Activated CD8-positive, alpha-beta T cell treated with anti-CD3 and anti-CD28 coated beads, Interleukin-2, amount 10 ng/mL, durations not matched to agents 7 days and 5 days (primary cell): ENCODE results near the gene DUS2. TPM values are rescaled to one million over a fixed set of nuclear protein-coding genes. Genes with fewer than 3 reads are reported as not detected.

Experiments
- ATAC-seq: fragments of 150-1000 bp; cut with Tn5 transposase; one replicate; pipeline ENCODE4 v1.10.0; 2021; ENCODE audit warnings: moderate library complexity
- CTCF ChIA-PET: fragments of 350-600 bp; sonication (Branson Sonifier 250); formaldehyde crosslinking; loops from one replicate; lab custom pipeline; 2021; ENCODE audit warnings: antibody characterized with exemption; lab: Charles Lee
- POLR2A ChIA-PET: fragments of 350-600 bp; sonication (Branson Sonifier 250); formaldehyde crosslinking; loops from one replicate; lab custom pipeline; 2021; ENCODE audit warnings: antibody characterized with exemption; lab: Charles Lee
- DNase-seq: peaks from one replicate; pipeline ENCODE4 v3.0.0-alpha.2; 2020
- H3K27ac Mint-ChIP-seq: one replicate; pipeline ENCODE4 v1.8.0; 2021; ENCODE audit warnings: mild to moderate bottlenecking, mixed read lengths
- H3K27me3 Mint-ChIP-seq: one replicate; pipeline ENCODE4 v1.8.0; 2021; ENCODE audit warnings: low read depth, mixed read lengths
- H3K36me3 Mint-ChIP-seq: one replicate; pipeline ENCODE4 v1.8.0; 2021; ENCODE audit warnings: low read depth, mixed read lengths
- H3K4me1 Mint-ChIP-seq: one replicate; pipeline ENCODE4 v1.8.0; 2021; ENCODE audit warnings: low read depth, mixed read lengths
- H3K4me3 Mint-ChIP-seq: one replicate; pipeline ENCODE4 v1.8.0; 2021; ENCODE audit warnings: mild to moderate bottlenecking, mixed read lengths
- H3K9me3 Mint-ChIP-seq: one replicate; pipeline ENCODE4 v1.8.0; 2022; ENCODE audit warnings: mixed read lengths; ENCODE audit not compliant: insufficient read depth
- total RNA-seq, 2 experiments: library from RNA; stranded (reverse); gene quantifications; one replicate each; pipeline ENCODE4 v1.2.3, GENCODE V29; 2021

The DUS2 gene
- total RNA-seq, 2 experiments from 2014 or later: 24.1 to 25.2 TPM

DNA sequence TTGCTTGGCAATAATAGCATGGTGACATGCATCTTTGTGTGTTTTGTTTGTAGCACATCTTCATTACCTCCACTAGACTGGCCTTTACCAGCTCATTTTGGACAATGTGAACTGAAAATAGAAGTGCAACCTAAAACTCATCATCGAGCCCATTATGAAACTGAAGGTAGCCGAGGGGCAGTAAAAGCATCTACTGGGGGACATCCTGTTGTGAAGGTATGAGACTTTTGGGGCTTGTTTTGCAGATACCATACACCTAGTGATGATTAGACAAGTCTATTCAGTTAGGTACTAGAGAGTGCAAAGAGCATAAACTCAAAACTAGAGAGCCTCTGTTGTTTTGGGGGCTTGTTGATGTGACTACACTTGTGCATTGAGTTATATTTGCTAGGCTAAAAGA lies 103.3 kb downstream of the DUS2 start:
- H3K4me1 Mint-ChIP-seq: peaks cover 52% of the 10 kb centered on the region
- no peak for ATAC-seq
- ChIA-PET CTCF (interaction anchor here (2.5 kb wide), 1 partner anchor 33 kb away, joined by 7 read pairs; no protein-coding TSS in a partner anchor), POLR2A (interaction anchor here (1.0 to 1.5 kb wide), 2 partner anchors 9 to 10 kb away, joined by 3 to 4 read pairs; no protein-coding TSS in a partner anchor)
- no peaks in the 10 kb centered on the region for H3K9me3 Mint-ChIP-seq
- DNase-seq: no peak
- peak overlapping the region; percentile 43 for H3K27ac Mint-ChIP-seq
- H3K4me3 Mint-ChIP-seq: no peak overlapping the region
- peaks cover 52% of the 10 kb centered on the region for H3K36me3 Mint-ChIP-seq
- H3K27me3 Mint-ChIP-seq: no peaks in the 10 kb centered on the region

DNA sequence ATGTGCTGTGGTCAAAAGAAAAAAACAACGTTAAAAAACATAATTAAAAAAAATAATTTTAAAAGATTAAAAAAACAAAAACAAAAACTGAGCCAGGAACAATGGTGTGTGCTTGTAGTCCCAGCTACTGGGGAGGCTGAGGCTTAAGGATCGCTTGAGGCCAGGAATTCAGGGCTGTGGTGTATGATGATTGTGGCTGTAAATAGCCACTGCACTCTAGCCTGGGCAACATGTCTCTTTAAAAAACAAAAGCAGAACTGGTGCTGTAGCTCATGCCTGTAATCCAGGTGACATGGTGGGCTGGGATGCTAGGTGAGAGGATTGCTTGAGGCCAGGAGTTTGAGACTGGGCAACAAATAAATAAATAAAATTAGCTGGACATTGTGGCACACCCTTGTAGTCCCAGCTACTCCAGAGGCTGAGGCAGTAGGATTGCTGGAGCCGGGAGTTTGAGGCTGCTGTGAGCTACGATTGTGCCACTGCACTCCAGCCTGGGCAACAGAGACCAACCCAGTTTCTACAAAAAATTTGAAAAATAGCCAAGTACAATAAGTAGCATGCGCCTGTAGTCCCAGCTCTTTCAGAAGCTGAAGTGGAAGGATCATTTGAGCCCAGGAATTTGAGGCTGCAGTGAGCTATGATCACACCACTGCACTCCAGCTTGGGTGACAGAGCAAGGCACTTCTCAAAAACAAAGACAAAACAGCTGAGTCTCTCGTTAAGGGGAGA lies 105.7 kb downstream of the DUS2 start:
- ChIA-PET CTCF (interaction anchor here (1.0 to 1.2 kb wide), 2 partner anchors 35 to 100 kb away, joined by 3 to 4 read pairs; no protein-coding TSS in a partner anchor), POLR2A (no interaction called here)
- Mint-ChIP-seq H3K9me3 (no peaks in the 10 kb centered on the region), H3K27ac (peak overlapping the region; percentile 20), H3K4me3 (no peak overlapping the region), H3K36me3 (peaks cover 56% of the 10 kb centered on the region), H3K4me1 (peaks cover 52% of the 10 kb centered on the region), H3K27me3 (no peaks in the 10 kb centered on the region)
- DNase-seq (no peak), ATAC-seq (no peak)

Other genes with a start within 250 kb of the DUS2 start
- 10 to 100 TPM; 25.9 to 30.5 TPM for gene RANBP10, start 216.7 kb upstream of the DUS2 start, total RNA-seq
- under 1 TPM; 0.47 to 0.63 TPM for gene TSNAXIP1, start 216.4 kb upstream of the DUS2 start, total RNA-seq
- gene THAP11, start 181.0 kb upstream of the DUS2 start, total RNA-seq: 10 to 100 TPM; 50.2 to 52.4 TPM
- 100 to 1,000 TPM; 125 to 134 TPM for gene NUTF2, start 176.4 kb upstream of the DUS2 start, total RNA-seq
- gene CENPT, start 175.6 kb upstream of the DUS2 start, total RNA-seq: 10 to 100 TPM; 58.9 to 63.6 TPM
- 100 to 1,000 TPM; 111 to 113 TPM for gene EDC4, start 150.2 kb upstream of the DUS2 start, total RNA-seq
- gene NRN1L, start 138.4 kb upstream of the DUS2 start, total RNA-seq: 1 to 10 TPM; 1.2 to 1.4 TPM
- gene PSKH1, start 130.0 kb upstream of the DUS2 start, total RNA-seq: 10 to 100 TPM; 20.0 to 22.8 TPM
- gene CTRL, start 91.4 kb upstream of the DUS2 start, total RNA-seq: 1 to 10 TPM; 5.5 TPM
- gene PSMB10, start 86.4 kb upstream of the DUS2 start, total RNA-seq: 100 to 1,000 TPM; 257 to 275 TPM
- 10 to 100 TPM; 22.4 to 23.1 TPM for gene LCAT, start 79.2 kb upstream of the DUS2 start, total RNA-seq
- 10 to 100 TPM; 42.5 TPM for gene SLC12A4, start 54.6 kb upstream of the DUS2 start, total RNA-seq
- gene DPEP3, start 42.8 kb upstream of the DUS2 start, total RNA-seq: not detected
- 1 to 10 TPM; 5.6 to 5.9 TPM for gene DPEP2, start 23.8 kb upstream of the DUS2 start, total RNA-seq
- not detected for gene DPEP2NB, start 7.4 kb upstream of the DUS2 start, total RNA-seq
- 10 to 100 TPM; 13.6 to 13.9 TPM for gene DDX28, start 52 bp upstream of the DUS2 start, total RNA-seq
- gene NFATC3, start 62.1 kb downstream of the DUS2 start, total RNA-seq: 100 to 1,000 TPM; 166 to 169 TPM
- under 1 TPM in 1 of 2 experiments, not detected in 1; 0.18 TPM for gene ESRP2, start 212.8 kb downstream of the DUS2 start, total RNA-seq
- gene PLA2G15, start 222.1 kb downstream of the DUS2 start, total RNA-seq: 1 to 10 TPM; 8.6 to 9.4 TPM
- 10 to 100 TPM; 84.1 to 85.0 TPM for gene SLC7A6, start 241.2 kb downstream of the DUS2 start, total RNA-seq